Right cardiac atrium (tissue), 5 donors: ENCODE results near the gene CTU1. TPM values are rescaled to one million over a fixed set of nuclear protein-coding genes. Genes with fewer than 3 reads are reported as not detected.

ENCODE experiments used
- ATAC-seq, 2 donors: fragments of 200-7000 bp; cut with Tn5 transposase; one replicate each; pipeline versions ENCODE4 v1.8.0 to v1.9.1; 2020; ENCODE audit warnings: moderate library complexity in 2 of 2, mild to moderate bottlenecking in 1 of 2
- DNase-seq, 3 donors: peaks; one replicate each; pipeline ENCODE4 v3.0.0-alpha.2; 2020
- H3K27ac ChIP-seq: one replicate; pipeline ENCODE4 v1.5.1; 2013; ENCODE audit warnings: mild to moderate bottlenecking, low read length, control low read depth, moderate library complexity
- H3K27me3 ChIP-seq: one replicate; pipeline ENCODE4 v1.6.1; 2013; ENCODE audit not compliant: control insufficient read depth, insufficient read depth
- H3K4me1 ChIP-seq: one replicate; pipeline ENCODE4 v1.6.1; 2013; ENCODE audit warnings: low read length; ENCODE audit not compliant: control insufficient read depth, insufficient read depth
- H3K4me3 ChIP-seq: one replicate; pipeline ENCODE4 v1.5.1; 2013; ENCODE audit warnings: low read length, control low read depth
- H3K9me3 ChIP-seq: one replicate; pipeline ENCODE4 v1.6.1; 2013; ENCODE audit warnings: low read length; ENCODE audit not compliant: control insufficient read depth
- WGBS: extraction: QIAGEN DNeasy Blood & Tissue Kit; methylation state at CpG from one replicate; pipeline ENCODE4 v1.1.7; 2013; 5-methylcytosine and 5-hydroxymethylcytosine counted together
- intact Hi-C, 4 donors: fragments of 100-400 bp; cut with DNase I; formaldehyde crosslinking; loops; one replicate each; pipeline versions ENCODE4 v1.11.0 to v1.14.0; 2022 to 2023
- polyA plus RNA-seq: library from polyadenylated mRNA; stranded (reverse); fragments of 200-250 nt; gene quantifications from one replicate; pipeline ENCODE4 v1.2.3, GENCODE V29; 2013
- total RNA-seq, 4 donors: library from RNA; stranded (reverse); fragmentation: NEBNext Ultra II Directional; extraction: Animal tissue kit (Norgen Biotek cat#: 25700); gene quantifications; one replicate each; pipeline ENCODE4 v1.2.1, GENCODE V29; 2021
- donor health status: healthy with polysubstance abuse.
- donor health status: DM: no; HTN: yes; CAD: no.
- donor health status: DM: no; HTN: no; CAD: no.
- donor health status: DM: no; HTN: yes; CAD: no; lungs with severe emphysema.
- donor health status: DM: yes; HTN: yes; CAD: no.

CTU1 gene
- total and polyA plus RNA-seq, 5 donors, result 2.0 to 5.3 (median 4.3) TPM

DNA sequence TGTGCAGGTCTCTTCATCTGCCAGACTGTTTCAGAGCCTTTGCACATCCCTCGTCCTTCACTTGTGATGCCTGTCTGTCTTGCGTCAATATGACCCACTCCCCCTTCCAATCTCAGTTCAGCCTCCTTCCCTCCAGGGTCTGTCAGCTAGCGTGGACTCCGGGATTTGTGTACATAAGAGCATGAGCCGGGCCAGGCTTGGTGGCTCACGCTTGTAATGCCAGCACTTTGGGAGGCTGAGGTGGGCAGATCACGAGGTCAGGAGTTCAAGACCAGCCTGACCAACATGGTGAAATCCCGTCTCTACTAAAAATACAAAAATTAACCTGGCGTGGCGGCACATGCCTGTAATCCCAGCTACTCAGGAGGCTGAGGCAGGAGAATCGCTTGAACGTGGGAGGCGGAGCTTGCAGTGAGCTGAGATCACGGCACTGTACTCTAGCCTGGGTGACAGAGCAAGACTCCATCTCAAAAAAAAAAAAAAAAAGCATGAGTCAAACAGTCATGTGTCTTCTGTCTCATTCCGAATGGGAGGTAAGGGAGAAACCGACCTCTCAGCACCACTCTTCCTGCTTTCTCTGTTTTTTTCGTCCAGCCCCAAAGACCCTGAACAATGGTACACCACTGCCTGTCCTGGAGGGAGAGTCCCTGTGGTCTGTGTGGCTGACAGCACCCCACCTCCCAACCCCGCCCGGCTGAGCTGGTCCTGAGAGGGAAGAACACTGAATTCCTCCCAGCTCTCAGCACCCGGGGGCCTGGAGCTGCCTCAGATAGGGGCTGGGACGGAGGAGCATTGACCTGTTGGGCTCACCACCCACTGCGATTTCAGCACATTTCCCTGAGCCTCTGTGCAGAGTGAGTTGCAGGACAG is 14.1 kb upstream of the CTU1 start:
- Histone ChIP-seq H3K27me3 (no peaks in the 10 kb centered on the region), H3K4me3 (no peak overlapping the region), H3K9me3 (no peaks in the 10 kb centered on the region), H3K27ac (peak overlapping the region; percentile 28), H3K4me1 (no peaks in the 10 kb centered on the region)
- peak in 1 of 3 donors; percentile 68 for DNase-seq
- 72% methylated on average over 22 of the region's 22 CpGs for WGBS
- peak in 1 of 2 donors; percentile 9 for ATAC-seq
- intact Hi-C loops, result no loop called here

DNA sequence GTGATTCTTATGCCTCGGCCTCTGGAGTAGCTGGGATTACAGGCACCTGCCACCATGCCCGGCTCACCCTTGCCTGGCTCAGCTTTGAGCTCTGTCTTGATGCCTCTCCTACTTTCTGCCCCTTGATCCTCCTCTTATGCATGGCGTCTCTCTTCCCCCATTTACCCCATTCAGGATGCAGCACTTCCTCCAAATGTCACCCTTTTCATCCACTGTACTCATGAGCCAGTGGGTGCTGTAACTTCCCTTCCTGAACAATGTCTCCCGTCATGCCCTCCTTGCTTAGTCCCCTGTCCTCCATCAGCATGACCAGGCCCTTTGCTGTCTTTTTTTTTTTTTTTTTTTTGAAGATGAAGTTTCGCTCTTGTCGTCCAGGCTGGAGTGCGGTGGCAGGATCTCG is 13.0 kb upstream of the CTU1 start:
- Histone ChIP-seq H3K4me1 (no peaks in the 10 kb centered on the region), H3K27me3 (no peaks in the 10 kb centered on the region), H3K4me3 (no peak overlapping the region), H3K9me3 (no peaks in the 10 kb centered on the region), H3K27ac (no peak overlapping the region)
- DNase-seq (peak in 1 of 3 donors; percentile 31), ATAC-seq (no peak)
- intact Hi-C loops, result no loop called here
- 89% methylated on average over 8 of the region's 8 CpGs for WGBS

DNA sequence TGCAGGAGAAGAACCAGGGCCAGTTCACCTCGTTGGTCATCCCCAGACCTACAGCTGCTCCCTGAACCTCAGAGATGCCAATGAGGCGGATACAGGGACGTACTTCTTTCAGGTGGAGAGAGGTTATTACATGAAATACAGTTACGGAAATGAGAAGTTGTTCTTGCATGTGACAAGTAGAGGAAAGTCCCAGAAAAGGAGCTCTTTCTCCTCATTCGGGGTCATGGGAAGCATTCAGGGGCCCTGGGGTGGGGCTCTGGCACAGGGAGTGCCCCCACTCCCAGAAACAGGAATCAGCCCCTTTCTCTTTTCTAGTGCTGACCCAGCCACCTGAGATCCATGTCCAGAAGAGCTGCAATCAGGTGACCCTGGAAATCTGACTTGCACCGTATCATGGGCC is 12.0 kb upstream of the CTU1 start:
- no peak for DNase-seq
- no peaks in the 10 kb centered on the region for H3K27me3 ChIP-seq
- ATAC-seq, result no peak
- 80% methylated on average over 6 of the region's 6 CpGs for WGBS
- no peak overlapping the region for H3K4me3 ChIP-seq
- no peak overlapping the region for H3K27ac ChIP-seq
- intact Hi-C loops, result no loop called here
- H3K9me3 ChIP-seq, result no peaks in the 10 kb centered on the region
- H3K4me1 ChIP-seq, result no peaks in the 10 kb centered on the region

DNA sequence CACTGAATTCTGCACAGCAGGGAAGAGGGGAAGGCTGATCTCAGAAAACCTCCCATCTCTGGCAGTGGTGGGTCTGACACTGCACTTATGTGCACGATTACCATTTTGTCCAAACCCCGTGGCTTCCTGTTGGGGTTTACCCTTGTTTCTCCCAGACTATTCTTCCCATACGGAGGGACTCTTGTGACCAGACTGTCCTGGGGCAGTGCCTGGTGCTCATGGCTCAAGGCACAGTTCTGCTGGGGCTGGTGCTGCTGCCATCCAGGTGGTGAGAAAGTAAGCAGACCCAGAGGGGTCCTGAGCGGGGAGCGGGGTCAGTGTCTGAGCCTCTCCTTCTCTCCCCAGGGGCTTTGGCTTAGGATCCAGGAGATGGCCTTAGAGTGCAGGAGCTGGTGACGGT is 11.4 kb upstream of the CTU1 start:
- H3K27me3 ChIP-seq, result no peaks in the 10 kb centered on the region
- no peak overlapping the region for H3K4me3 ChIP-seq
- ATAC-seq (no peak), DNase-seq (peak in 1 of 3 donors; percentile 29)
- no peak overlapping the region for H3K27ac ChIP-seq
- no peaks in the 10 kb centered on the region for H3K4me1 ChIP-seq
- 73% methylated on average over 6 of the region's 6 CpGs for WGBS
- H3K9me3 ChIP-seq, result no peaks in the 10 kb centered on the region
- intact Hi-C loops, result no loop called here

DNA sequence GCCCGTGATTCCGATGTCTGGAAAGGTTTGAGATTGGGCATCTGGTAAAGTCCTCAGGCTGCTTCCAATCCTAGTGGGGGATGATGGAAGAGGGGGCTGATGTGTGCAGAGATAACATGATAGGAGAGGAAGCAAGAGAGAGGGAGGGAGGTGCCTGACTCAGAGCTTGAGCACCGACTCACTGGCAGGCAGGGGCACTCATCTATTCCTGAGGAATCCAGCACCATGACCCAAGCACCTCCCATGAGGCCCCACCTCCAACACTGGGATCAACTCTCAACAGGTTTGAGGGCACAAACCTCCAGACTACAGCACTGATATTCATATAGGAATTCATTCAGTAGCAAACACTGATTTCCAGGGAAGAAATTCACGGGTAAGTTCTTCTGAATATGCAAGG is 10.9 kb upstream of the CTU1 start:
- WGBS, result 48% methylated on average over 4 of the region's 4 CpGs
- DNase-seq (peak in 1 of 3 donors; percentile 12), ATAC-seq (no peak)
- Histone ChIP-seq H3K4me3 (no peak overlapping the region), H3K4me1 (no peaks in the 10 kb centered on the region), H3K27me3 (no peaks in the 10 kb centered on the region), H3K27ac (no peak overlapping the region), H3K9me3 (no peaks in the 10 kb centered on the region)
- intact Hi-C loops, result no loop called here

DNA sequence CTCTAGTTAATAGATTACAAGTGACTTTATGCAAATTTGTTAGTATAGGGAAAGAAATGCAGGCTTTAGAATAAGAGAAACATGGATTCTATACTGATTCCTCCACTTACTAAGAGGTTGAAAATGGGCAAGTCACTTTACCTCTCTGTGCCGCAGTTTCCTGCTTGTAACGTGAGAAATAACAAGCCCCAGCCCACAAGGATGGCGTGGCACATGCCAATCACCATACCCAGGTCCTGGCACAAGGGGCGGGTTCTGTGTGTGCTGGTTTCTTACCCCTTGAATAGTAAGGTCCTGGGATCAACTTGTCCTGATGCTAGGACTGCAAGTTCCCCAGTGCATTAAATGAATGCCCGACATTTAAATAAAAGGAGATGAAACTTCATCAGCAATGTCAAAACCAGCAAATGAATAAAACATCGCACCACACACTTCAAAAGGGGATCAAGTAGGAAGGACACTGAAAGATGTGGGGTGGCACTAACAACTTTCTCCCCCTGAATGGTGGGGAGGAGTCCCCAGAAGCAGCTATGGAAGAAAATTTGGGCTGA is 8.6 kb upstream of the CTU1 start:
- no peaks in the 10 kb centered on the region for H3K4me1 ChIP-seq
- WGBS, result 79% methylated on average over 6 of the region's 6 CpGs
- H3K4me3 ChIP-seq, result no peak overlapping the region
- DNase-seq (peak in 1 of 3 donors; percentile 7), ATAC-seq (no peak)
- no peaks in the 10 kb centered on the region for H3K9me3 ChIP-seq
- no peaks in the 10 kb centered on the region for H3K27me3 ChIP-seq
- intact Hi-C loops, result no loop called here
- no peak overlapping the region for H3K27ac ChIP-seq

DNA sequence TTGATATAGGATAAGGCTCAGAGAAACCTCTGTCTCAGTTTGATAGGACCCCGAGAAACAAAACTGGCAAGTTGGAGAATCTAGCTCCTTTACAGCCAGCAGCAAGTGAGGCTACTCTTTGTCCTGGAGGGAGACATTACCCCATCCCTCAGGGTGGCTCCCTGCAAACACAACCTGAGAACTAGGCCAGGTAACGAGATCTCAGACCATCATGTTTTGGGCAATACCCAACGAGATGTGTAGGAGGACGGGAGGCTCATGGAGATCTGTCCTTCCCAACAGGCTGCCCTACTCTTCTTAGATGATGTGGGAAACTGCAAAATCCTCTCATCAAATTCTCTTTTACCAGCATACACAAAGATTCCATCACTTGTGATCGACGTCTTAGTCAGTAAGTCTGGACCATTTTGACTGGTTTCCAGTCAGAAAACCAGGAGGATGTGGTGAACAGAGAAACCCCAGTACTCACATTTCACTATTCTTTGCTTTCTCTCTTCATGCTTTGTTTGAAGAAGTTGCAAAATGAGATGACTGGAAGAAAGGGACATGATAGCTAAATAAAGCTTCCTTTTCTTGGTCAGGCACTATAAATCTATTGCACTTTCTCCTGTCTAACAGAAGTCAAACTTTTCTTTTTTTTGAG is 6.0 kb upstream of the CTU1 start:
- ATAC-seq, result no peak
- peak in 1 of 3 donors; percentile 2 for DNase-seq
- H3K9me3 ChIP-seq, result no peaks in the 10 kb centered on the region
- H3K4me1 ChIP-seq, result no peaks in the 10 kb centered on the region
- intact Hi-C loops, result no loop called here
- H3K4me3 ChIP-seq, result no peak overlapping the region
- H3K27me3 ChIP-seq, result no peaks in the 10 kb centered on the region
- WGBS, result 77% methylated on average over 6 of the region's 6 CpGs
- H3K27ac ChIP-seq, result no peak overlapping the region

DNA sequence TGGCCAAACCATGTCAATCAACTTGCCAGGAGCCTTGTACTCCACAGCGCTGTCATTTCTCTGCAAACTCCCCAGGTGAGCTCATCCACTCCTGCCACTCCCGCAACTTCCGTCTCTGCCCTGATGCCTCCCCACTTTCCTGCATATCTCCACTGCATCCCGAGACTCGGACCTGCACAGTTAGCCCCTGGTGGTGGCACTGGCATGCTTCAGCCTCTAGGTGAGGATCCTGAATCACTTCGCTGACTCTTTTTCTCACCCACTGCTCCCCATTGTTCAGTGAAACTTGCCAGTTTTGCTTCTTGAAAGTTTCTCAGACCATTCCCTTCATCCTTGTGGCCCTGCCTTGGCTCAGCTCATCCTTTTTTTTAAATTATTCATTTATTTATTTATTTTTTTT is 3.4 kb upstream of the CTU1 start:
- peaks cover 3% of the 10 kb centered on the region for H3K4me1 ChIP-seq
- H3K27me3 ChIP-seq, result no peaks in the 10 kb centered on the region
- ATAC-seq (no peak), DNase-seq (no peak)
- intact Hi-C loops, result no loop called here
- no peaks in the 10 kb centered on the region for H3K9me3 ChIP-seq
- 42% methylated on average over 6 of the region's 6 CpGs for WGBS
- no peak overlapping the region for H3K4me3 ChIP-seq
- H3K27ac ChIP-seq, result no peak overlapping the region

DNA sequence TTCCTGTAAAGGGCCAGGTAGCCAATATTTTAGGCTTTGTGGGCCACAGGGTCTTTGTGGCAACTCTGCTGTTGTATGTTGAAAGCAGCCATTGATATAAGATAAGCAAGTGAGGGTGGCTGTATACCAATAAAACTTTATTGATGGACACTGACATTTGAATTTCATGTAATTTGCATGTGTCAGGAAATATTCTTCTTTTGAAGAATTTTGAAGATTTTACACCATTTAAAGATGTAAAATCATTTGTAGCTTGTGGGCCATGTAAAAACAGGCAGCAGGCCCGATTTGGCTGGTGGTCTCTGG is 2.4 kb upstream of the CTU1 start:
- intact Hi-C loops, result no loop called here

DNA sequence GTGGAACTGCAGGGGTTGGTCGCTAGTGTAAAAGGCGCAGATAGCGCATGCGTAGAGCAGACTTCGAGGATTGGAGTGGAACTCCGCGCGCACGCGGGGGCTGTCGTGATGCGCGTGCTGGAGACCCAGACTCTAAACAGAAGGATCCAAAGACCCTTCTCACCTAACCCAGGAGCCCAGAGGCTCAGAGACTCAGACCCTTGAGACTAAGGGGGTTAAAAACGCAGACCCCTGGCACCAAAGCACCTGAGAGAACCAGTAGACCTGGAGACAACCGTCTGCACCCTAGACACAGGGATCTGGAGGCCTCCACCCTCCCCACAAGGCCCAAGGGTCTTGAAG is 567 bp upstream of the CTU1 start:
- ATAC-seq (peak; percentile 65 to 70), DNase-seq (no peak)
- no peaks in the 10 kb centered on the region for H3K9me3 ChIP-seq
- peaks cover 3% of the 10 kb centered on the region for H3K4me1 ChIP-seq
- H3K27me3 ChIP-seq, result no peaks in the 10 kb centered on the region
- peak overlapping the region; percentile 24 for H3K27ac ChIP-seq
- H3K4me3 ChIP-seq, result peak overlapping the region; percentile 78
- intact Hi-C loops, result no loop called here
- WGBS, result 3% methylated on average over 15 of the region's 15 CpGs

More for the DNA sequence above, 2.4 kb upstream of the CTU1 start:
- no peaks in the 10 kb centered on the region for H3K27me3 ChIP-seq
- 83% methylated on average over 1 of the region's 1 CpG for WGBS
- no peak overlapping the region for H3K4me3 ChIP-seq
- ATAC-seq (no peak), DNase-seq (no peak)
- H3K27ac ChIP-seq, result no peak overlapping the region
- H3K4me1 ChIP-seq, result peaks cover 3% of the 10 kb centered on the region
- H3K9me3 ChIP-seq, result no peaks in the 10 kb centered on the region

DNA sequence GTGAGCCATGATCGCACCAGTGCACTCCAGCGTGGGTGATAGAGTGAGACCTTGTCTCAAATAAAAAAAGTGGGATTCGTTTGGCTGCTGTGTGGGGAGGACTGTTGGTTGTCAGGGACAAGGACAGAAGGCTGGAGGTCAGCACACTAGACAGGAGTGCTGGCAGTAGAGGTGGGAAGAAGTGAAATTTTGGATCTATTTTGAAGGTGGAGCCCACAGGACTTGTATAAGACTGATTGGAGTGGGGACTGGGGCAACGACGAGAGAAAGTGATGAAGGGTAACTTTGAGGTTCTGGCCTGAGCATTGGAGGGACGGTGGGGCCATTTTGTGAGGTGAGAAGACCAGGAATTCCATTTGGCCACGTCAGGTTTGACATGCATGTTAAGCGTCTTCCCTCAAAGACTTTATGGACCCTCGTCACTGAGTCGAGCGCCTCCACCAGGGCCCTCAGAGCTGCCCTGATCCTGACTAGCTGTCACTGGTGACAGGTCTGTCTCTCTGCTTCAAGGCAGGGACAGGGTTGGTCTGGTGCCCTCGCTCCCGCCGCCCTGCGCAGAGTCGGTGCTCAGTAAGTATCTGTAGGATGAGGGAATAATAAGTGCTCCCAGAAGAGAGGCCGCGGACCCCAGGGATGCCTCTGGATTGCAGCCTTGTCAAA is 673 bp downstream of the CTU1 start:
- WGBS, result 17% methylated on average over 18 of the region's 18 CpGs
- ATAC-seq (peak; percentile 3 to 20), DNase-seq (no peak)
- H3K27me3 ChIP-seq, result no peaks in the 10 kb centered on the region
- no peaks in the 10 kb centered on the region for H3K9me3 ChIP-seq
- peak overlapping the region; percentile 71 for H3K27ac ChIP-seq
- intact Hi-C loops, result no loop called here
- H3K4me1 ChIP-seq, result peaks cover 3% of the 10 kb centered on the region
- peak overlapping the region; percentile 87 for H3K4me3 ChIP-seq
